ENCODE results near the gene CRLF2.
"Not testable (repeated sequence)": the region's sequence is repeated elsewhere in the genome, so short reads cannot be mapped to it uniquely, and the experiment has no call there.

CRLF2 gene

DNA sequence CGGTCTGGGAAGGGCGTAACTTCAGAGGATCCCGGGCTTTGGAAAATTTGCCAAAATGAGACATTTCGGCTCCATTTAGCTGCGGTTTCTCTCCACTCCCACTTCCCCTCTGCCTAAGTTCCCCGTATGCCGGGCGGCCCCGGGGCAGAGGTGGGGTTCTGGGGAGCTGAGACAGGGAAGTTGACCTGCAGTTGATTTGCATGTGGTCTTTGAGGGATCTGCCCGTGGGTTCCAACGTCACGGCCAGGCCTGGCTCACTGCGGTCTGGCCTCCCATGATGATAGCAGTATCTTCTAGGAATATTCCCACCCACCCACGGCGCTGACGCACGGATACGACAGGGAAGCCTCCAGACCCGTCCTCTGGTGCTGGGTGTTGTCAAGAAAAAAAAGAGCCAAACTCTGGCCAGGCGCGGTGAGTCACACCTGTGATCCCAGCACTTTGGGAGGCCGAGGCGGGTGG is 27.3 kb upstream of the CRLF2 start:
- Histone ChIP-seq H3K4me3 (ENCODE audit: low read length) (no peak overlapping the region), H3K27me3 (replicated peaks; ENCODE audit: control insufficient read depth, insufficient read depth, low read length) (peaks cover 4% of the 10 kb centered on the region), H3K9me3 (ENCODE audit: control insufficient read depth, low read length) (no peaks in the 10 kb centered on the region), H3K4me1 (ENCODE audit: control insufficient read depth, insufficient read depth, low read length) (no peaks in the 10 kb centered on the region), H3K9ac (ENCODE audit: low read length) (no peak overlapping the region), H3K36me3 (ENCODE audit: control insufficient read depth, insufficient read depth, low read length, severe bottlenecking) (no peaks in the 10 kb centered on the region)
- no peak for DNase-seq (ENCODE audit: low read depth)

DNA sequence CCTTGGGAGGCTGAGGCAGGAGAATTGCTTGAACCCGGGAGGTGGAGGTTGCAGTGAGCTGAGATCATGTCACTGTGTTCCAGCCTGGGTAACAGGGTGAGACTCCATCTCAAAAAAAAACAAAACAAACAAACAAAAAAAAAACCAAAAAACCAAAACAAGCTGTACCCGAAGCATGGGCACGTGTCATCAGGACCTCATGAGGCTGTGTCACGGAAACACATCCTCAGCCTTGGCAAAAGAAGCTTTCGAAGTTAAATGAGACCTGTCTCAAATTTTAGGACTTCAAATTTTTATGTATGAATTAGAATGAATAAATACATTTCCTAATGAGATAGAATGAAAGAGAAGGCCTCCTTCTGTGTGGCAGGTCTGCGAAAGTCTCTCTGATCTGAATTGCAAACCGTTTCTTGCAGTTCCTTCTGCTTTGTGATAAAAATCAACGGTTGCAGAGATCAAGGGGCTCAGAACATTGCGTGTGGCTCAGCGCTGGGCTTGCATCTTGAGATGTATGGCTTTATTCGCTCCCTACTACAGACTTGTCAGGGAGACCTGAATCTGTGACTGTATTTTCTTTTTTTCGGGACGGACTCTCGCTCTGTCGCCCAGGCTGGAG is 19.5 kb upstream of the CRLF2 start:
- no peak for DNase-seq (ENCODE audit: low read depth)
- no peaks in the 10 kb centered on the region for H3K36me3 ChIP-seq (ENCODE audit: control insufficient read depth, insufficient read depth, low read length, severe bottlenecking)
- H3K4me1 ChIP-seq (ENCODE audit: control insufficient read depth, insufficient read depth, low read length) = no peaks in the 10 kb centered on the region
- no peak overlapping the region for H3K4me3 ChIP-seq (ENCODE audit: low read length)
- H3K27me3 ChIP-seq (replicated peaks; ENCODE audit: control insufficient read depth, insufficient read depth, low read length) = no peaks in the 10 kb centered on the region
- H3K9ac ChIP-seq (ENCODE audit: low read length) = no peak overlapping the region
- H3K9me3 ChIP-seq (ENCODE audit: control insufficient read depth, low read length) = no peaks in the 10 kb centered on the region

DNA sequence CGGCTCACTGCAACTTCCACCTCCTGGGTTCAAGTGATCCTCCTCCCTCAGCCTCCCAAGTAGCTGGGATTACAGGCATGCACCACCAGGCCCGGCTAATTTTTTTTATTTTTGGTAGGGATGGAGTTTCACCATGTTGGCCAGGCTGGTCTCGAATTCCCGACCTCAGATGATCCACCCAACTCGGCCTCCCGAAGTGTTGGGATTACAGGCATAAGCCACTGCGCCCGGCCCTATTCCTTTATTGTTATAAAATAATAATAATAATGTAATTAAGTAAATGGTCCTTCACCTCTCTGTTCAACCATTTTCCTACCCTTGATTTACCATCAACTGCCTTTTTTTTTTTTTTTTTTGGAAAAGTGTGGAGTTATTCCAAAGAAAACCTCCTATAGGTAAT is 15.7 kb upstream of the CRLF2 start:
- not testable (repeated sequence) for H3K9ac ChIP-seq (ENCODE audit: low read length); DNase-seq (ENCODE audit: low read depth); H3K27me3 ChIP-seq (replicated peaks; ENCODE audit: control insufficient read depth, insufficient read depth, low read length); H3K9me3 ChIP-seq (ENCODE audit: control insufficient read depth, low read length); H3K4me1 ChIP-seq (ENCODE audit: control insufficient read depth, insufficient read depth, low read length); H3K36me3 ChIP-seq (ENCODE audit: control insufficient read depth, insufficient read depth, low read length, severe bottlenecking); H3K4me3 ChIP-seq (ENCODE audit: low read length)

DNA sequence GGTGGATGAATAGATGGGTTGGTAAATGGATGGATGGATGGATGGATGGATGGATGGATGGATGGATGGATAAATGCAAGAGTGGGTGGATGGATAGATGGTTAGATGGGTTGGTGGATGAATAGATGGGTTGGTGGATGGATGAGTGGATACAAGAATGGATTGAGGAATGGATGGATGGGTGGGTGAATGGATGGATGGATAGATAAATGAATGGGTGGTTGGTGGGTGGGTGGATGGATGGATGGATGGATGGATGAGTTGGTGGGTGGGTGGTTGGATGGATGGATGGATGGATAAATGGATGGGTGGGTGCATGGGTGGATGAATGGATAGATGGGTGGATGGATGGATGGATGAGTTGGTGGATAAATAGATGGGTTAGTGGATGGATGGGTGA is 13.8 kb upstream of the CRLF2 start:
- Histone ChIP-seq H3K4me1 (ENCODE audit: control insufficient read depth, insufficient read depth, low read length) (no peaks in the 10 kb centered on the region), H3K27me3 (replicated peaks; ENCODE audit: control insufficient read depth, insufficient read depth, low read length) (no peaks in the 10 kb centered on the region), H3K36me3 (ENCODE audit: control insufficient read depth, insufficient read depth, low read length, severe bottlenecking) (no peaks in the 10 kb centered on the region), H3K9ac (ENCODE audit: low read length) (no peak overlapping the region), H3K9me3 (ENCODE audit: control insufficient read depth, low read length) (peaks cover 12% of the 10 kb centered on the region), H3K4me3 (ENCODE audit: low read length) (no peak overlapping the region)
- DNase-seq (ENCODE audit: low read depth) = no peak

DNA sequence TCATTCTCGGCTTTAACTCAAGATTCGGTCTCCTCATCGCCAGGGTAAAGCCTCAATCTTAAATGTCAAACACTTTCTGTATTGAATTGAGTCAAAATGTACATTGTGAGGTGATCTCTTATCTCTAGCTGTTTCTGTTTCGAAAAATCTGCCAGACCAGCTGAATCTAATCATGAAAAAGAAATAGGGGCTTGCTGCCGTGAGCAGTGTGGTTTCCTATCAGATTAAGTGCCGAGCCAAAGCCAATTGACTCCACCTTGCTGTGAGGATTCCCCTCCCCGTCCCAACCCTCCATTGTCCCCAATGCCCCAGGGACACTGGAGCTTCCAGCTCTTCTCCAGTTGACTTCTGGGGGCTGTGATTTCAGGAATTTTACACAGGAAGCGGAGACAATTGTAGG is 12.5 kb upstream of the CRLF2 start:
- Histone ChIP-seq H3K9me3 (ENCODE audit: control insufficient read depth, low read length) (peaks cover 12% of the 10 kb centered on the region), H3K36me3 (ENCODE audit: control insufficient read depth, insufficient read depth, low read length, severe bottlenecking) (no peaks in the 10 kb centered on the region), H3K4me1 (ENCODE audit: control insufficient read depth, insufficient read depth, low read length) (no peaks in the 10 kb centered on the region), H3K27me3 (replicated peaks; ENCODE audit: control insufficient read depth, insufficient read depth, low read length) (no peaks in the 10 kb centered on the region), H3K4me3 (ENCODE audit: low read length) (no peak overlapping the region), H3K9ac (ENCODE audit: low read length) (no peak overlapping the region)
- no peak for DNase-seq (ENCODE audit: low read depth)

DNA sequence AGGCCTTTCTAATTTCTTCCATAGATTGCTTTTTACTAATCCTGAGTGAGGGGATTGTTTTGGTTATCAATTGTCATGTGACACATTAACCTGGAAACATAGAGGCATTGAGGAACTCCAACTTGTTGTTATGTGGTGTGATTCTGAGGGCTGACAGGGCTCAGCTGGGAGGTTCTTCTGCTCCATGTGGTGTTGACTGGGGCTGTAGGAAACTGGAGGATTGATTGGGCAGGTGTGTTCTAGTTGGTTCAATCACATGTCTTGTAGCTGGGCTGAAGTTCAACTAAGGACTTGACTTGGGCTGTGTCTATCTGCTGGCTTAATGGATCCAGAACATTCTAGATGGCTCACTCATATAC is 10.8 kb upstream of the CRLF2 start:
- no peaks in the 10 kb centered on the region for H3K27me3 ChIP-seq (replicated peaks; ENCODE audit: control insufficient read depth, insufficient read depth, low read length)
- DNase-seq (ENCODE audit: low read depth) = no peak
- peaks cover 12% of the 10 kb centered on the region for H3K9me3 ChIP-seq (ENCODE audit: control insufficient read depth, low read length)
- no peaks in the 10 kb centered on the region for H3K4me1 ChIP-seq (ENCODE audit: control insufficient read depth, insufficient read depth, low read length)
- no peaks in the 10 kb centered on the region for H3K36me3 ChIP-seq (ENCODE audit: control insufficient read depth, insufficient read depth, low read length, severe bottlenecking)
- H3K4me3 ChIP-seq (ENCODE audit: low read length) = no peak overlapping the region
- no peak overlapping the region for H3K9ac ChIP-seq (ENCODE audit: low read length)

DNA sequence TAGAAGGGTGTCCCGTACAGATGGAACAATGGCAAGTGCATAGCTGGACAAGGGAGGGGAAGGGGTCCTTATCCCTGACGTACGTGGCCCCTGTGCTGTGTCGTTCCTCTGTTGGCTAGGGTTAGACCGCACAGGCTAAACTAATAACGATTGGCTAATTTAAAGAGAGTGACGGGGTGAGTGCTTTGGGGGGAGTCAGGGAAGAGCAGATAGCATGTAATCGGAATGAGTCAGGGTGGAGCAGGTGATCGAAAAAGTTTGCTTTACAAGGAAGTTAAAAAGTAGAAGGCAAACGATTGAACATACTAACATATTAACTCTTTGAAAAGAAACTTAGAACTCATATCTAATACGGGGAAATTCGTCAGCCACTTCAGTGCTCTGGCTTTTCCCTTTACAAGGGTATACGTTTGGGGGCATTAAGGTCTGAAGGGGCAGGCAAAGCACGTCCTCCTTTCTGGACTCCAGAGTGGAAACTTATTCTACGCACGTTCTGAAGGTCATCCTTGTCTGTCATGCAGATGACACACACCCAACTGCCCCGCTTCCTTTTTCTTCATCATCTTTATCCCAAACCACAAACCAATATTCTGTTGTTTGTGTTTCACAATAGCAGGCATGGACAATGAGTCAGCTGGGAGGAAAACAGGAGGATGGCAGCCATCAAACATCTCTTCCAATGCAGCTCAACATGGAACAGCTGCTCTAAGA is 10.2 kb upstream of the CRLF2 start:
- peaks cover 12% of the 10 kb centered on the region for H3K9me3 ChIP-seq (ENCODE audit: control insufficient read depth, low read length)
- peak; percentile 19 for DNase-seq (ENCODE audit: low read depth)
- H3K4me3 ChIP-seq (ENCODE audit: low read length) = no peak overlapping the region
- H3K9ac ChIP-seq (ENCODE audit: low read length) = no peak overlapping the region
- H3K4me1 ChIP-seq (ENCODE audit: control insufficient read depth, insufficient read depth, low read length) = no peaks in the 10 kb centered on the region
- H3K27me3 ChIP-seq (replicated peaks; ENCODE audit: control insufficient read depth, insufficient read depth, low read length) = no peaks in the 10 kb centered on the region
- H3K36me3 ChIP-seq (ENCODE audit: control insufficient read depth, insufficient read depth, low read length, severe bottlenecking) = no peaks in the 10 kb centered on the region

DNA sequence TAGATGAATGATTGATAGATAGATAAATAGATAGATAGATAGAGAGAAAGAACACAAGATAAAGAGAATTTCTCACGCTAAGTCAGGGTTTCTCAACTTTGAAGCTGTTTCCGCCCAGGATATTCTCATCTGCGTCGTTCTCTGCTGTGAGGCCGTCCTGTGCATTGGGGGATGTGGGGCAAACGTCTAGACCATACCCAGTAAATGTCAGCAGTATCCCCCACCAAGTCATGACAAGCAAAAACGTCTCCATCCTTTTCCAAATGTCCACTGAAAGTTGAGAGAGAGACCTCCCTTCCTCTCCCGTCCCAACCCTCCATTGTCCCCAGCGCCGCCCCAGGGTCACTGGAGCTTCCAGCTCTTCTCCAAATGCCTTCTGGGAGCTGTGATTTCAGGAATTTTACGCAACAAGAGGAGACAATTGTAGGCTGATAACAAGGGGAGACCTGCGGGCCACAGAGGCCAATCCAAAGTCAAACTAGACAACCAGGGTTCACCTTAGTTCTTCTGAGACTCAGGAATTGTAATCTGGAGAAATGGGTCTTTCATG is 8.9 kb upstream of the CRLF2 start:
- Histone ChIP-seq H3K27me3 (replicated peaks; ENCODE audit: control insufficient read depth, insufficient read depth, low read length) (no peaks in the 10 kb centered on the region), H3K36me3 (ENCODE audit: control insufficient read depth, insufficient read depth, low read length, severe bottlenecking) (no peaks in the 10 kb centered on the region), H3K4me1 (ENCODE audit: control insufficient read depth, insufficient read depth, low read length) (no peaks in the 10 kb centered on the region), H3K9ac (ENCODE audit: low read length) (no peak overlapping the region), H3K4me3 (ENCODE audit: low read length) (no peak overlapping the region), H3K9me3 (ENCODE audit: control insufficient read depth, low read length) (peaks cover 12% of the 10 kb centered on the region)
- DNase-seq (ENCODE audit: low read depth) = no peak

DNA sequence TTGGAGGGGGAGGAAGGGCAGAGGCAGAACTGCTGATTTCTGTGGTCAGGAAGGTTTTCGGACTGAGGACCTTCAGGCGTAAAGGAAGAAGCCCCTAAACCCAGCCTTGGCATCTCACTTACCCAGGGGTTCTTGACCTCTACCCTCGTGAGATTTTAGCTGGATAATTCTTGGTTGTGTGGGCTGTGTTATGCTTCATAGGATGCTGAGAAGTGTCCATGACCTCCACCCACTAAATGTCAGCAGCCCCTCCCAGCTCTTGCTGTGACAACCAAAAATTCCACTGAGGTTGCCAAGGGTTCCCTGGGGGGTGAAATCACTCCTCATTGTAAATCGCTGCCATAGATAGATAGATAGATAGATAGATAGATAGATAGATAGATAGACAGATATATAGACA is 5.8 kb upstream of the CRLF2 start:
- Histone ChIP-seq H3K4me1 (ENCODE audit: control insufficient read depth, insufficient read depth, low read length) (no peaks in the 10 kb centered on the region), H3K4me3 (ENCODE audit: low read length) (no peak overlapping the region), H3K9me3 (ENCODE audit: control insufficient read depth, low read length) (peaks cover 6% of the 10 kb centered on the region), H3K27me3 (replicated peaks; ENCODE audit: control insufficient read depth, insufficient read depth, low read length) (no peaks in the 10 kb centered on the region), H3K9ac (ENCODE audit: low read length) (no peak overlapping the region), H3K36me3 (ENCODE audit: control insufficient read depth, insufficient read depth, low read length, severe bottlenecking) (no peaks in the 10 kb centered on the region)
- no peak for DNase-seq (ENCODE audit: low read depth)

DNA sequence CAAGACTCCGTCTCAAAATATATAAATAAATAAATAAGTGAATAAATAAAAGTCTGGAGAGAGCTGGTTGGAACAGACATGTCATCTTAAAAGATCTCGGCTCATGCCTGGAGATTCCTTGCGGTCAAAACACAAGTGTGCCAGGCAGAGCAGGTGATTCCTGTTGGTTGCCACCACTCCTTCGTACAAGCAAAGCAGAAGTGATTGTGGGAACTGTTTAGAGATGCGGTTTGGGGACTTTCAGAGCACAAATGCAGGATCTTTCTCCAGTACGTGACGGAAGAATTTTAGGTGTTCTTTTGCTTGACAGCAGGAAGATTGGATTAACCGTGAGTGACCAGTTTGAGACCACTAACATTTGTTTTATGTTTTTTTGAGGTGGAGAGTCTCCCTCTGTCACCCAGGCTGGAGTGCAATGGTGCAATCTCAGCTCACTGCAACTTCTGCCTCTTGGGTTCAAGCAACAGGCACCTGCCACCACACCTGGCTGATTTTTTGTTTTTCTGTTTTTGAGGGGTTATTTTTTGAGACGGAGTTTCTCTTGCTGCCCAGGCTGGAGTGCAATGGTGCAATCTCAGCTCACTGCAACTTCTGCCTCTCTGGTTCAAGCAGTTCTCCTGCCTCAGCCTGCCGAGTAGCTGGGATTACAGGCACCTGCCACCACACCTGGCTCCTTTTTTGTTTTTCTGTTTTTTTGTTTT is 2.8 kb upstream of the CRLF2 start:
- H3K9me3 ChIP-seq (ENCODE audit: control insufficient read depth, low read length) = no peaks in the 10 kb centered on the region
- no peaks in the 10 kb centered on the region for H3K36me3 ChIP-seq (ENCODE audit: control insufficient read depth, insufficient read depth, low read length, severe bottlenecking)
- H3K4me1 ChIP-seq (ENCODE audit: control insufficient read depth, insufficient read depth, low read length) = peaks cover 3% of the 10 kb centered on the region
- no peak overlapping the region for H3K9ac ChIP-seq (ENCODE audit: low read length)
- H3K4me3 ChIP-seq (ENCODE audit: low read length) = no peak overlapping the region
- no peak for DNase-seq (ENCODE audit: low read depth)
- H3K27me3 ChIP-seq (replicated peaks; ENCODE audit: control insufficient read depth, insufficient read depth, low read length) = no peaks in the 10 kb centered on the region

DNA sequence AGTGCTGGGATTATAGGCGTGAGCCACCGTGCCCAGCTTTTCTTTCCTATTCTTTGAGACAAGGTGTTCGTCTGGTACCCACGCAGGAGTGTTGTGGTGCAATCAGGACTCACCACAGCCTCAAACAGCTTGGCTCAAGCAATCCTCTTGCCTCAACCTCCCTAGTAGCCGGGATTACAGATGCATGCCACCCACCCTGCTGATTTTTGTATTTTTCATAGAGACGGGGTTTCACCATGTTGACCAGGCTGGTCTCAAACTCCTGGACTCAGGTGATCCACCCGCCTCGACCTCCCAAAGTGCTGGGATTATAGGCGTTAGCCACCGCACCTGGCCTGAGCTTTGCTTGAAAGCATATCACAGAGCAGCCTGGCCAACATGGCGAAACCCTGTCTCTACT is 1.5 kb upstream of the CRLF2 start:
- Histone ChIP-seq H3K9ac (ENCODE audit: low read length) (no peak overlapping the region), H3K4me1 (ENCODE audit: control insufficient read depth, insufficient read depth, low read length) (peaks cover 3% of the 10 kb centered on the region), H3K27me3 (replicated peaks; ENCODE audit: control insufficient read depth, insufficient read depth, low read length) (no peaks in the 10 kb centered on the region), H3K9me3 (ENCODE audit: control insufficient read depth, low read length) (no peaks in the 10 kb centered on the region), H3K36me3 (ENCODE audit: control insufficient read depth, insufficient read depth, low read length, severe bottlenecking) (no peaks in the 10 kb centered on the region), H3K4me3 (ENCODE audit: low read length) (no peak overlapping the region)
- no peak for DNase-seq (ENCODE audit: low read depth)
